ENCODE data around the gene ACOT12.

Gene ACOT12

GRCh38 chr5:81371354-81371876, 22.5 kb downstream of the ACOT12 start:
- no peaks in the 10 kb centered on the region for H3K36me3 Mint-ChIP-seq (ENCODE audit: low read depth)
- H3K9me3 Mint-ChIP-seq: no peaks in the 10 kb centered on the region
- TF ChIP-seq CTCF (IDR thresholded peaks at IDR 0.05): no peak
- H3K4me3 Mint-ChIP-seq: no peak overlapping the region
- peaks cover 2% of the 10 kb centered on the region for H3K27me3 Mint-ChIP-seq (ENCODE audit: low read depth, poor library complexity)
- peaks cover 5% of the 10 kb centered on the region for H3K4me1 Mint-ChIP-seq
- no peak for DNase-seq
- no peak overlapping the region for H3K27ac Mint-ChIP-seq

GRCh38 chr5:81370912-81371311, 23.0 kb downstream of the ACOT12 start:
- TF ChIP-seq CTCF (IDR thresholded peaks at IDR 0.05): no peak
- no peak overlapping the region for H3K27ac Mint-ChIP-seq
- peaks cover 5% of the 10 kb centered on the region for H3K4me1 Mint-ChIP-seq
- H3K9me3 Mint-ChIP-seq: no peaks in the 10 kb centered on the region
- no peak overlapping the region for H3K4me3 Mint-ChIP-seq
- peaks cover 2% of the 10 kb centered on the region for H3K27me3 Mint-ChIP-seq (ENCODE audit: low read depth, poor library complexity)
- DNase-seq: no peak
- H3K36me3 Mint-ChIP-seq (ENCODE audit: low read depth): no peaks in the 10 kb centered on the region

- Mint-ChIP-seq H3K36me3 (ENCODE audit: low read depth) (no peaks in the 10 kb centered on the region), H3K27ac (no peak overlapping the region), H3K9me3 (no peaks in the 10 kb centered on the region), H3K27me3 (ENCODE audit: low read depth, poor library complexity) (peaks cover 2% of the 10 kb centered on the region), H3K4me3 (no peak overlapping the region), H3K4me1 (peaks cover 5% of the 10 kb centered on the region)
- no peak for DNase-seq
- TF ChIP-seq CTCF (IDR thresholded peaks at IDR 0.05): no peak
Measured at GRCh38 chr5:81365541-81365940, 28.4 kb downstream of the ACOT12 start.

- no peak for TF ChIP-seq CTCF (IDR thresholded peaks at IDR 0.05)
Measured at GRCh38 chr5:81363093-81363871, 30.7 kb downstream of the ACOT12 start.

GRCh38 chr5:81361600-81361999, 32.3 kb downstream of the ACOT12 start:
- H3K36me3 Mint-ChIP-seq (ENCODE audit: low read depth): no peaks in the 10 kb centered on the region
- peaks cover 11% of the 10 kb centered on the region for H3K4me1 Mint-ChIP-seq
- DNase-seq: no peak
- no peak for TF ChIP-seq CTCF (IDR thresholded peaks at IDR 0.05)
- H3K9me3 Mint-ChIP-seq: no peaks in the 10 kb centered on the region
- no peaks in the 10 kb centered on the region for H3K27me3 Mint-ChIP-seq (ENCODE audit: low read depth, poor library complexity)
- H3K27ac Mint-ChIP-seq: no peak overlapping the region
- H3K4me3 Mint-ChIP-seq: no peak overlapping the region

More at GRCh38 chr5:81363093-81363871, 30.7 kb downstream of the ACOT12 start:
- Mint-ChIP-seq H3K27me3 (ENCODE audit: low read depth, poor library complexity) (no peaks in the 10 kb centered on the region), H3K27ac (no peak overlapping the region), H3K9me3 (no peaks in the 10 kb centered on the region), H3K36me3 (ENCODE audit: low read depth) (no peaks in the 10 kb centered on the region), H3K4me3 (no peak overlapping the region), H3K4me1 (peaks cover 11% of the 10 kb centered on the region)
- no peak for DNase-seq

- Mint-ChIP-seq H3K9me3 (no peaks in the 10 kb centered on the region), H3K27me3 (ENCODE audit: low read depth, poor library complexity) (no peaks in the 10 kb centered on the region), H3K4me3 (no peak overlapping the region), H3K27ac (no peak overlapping the region), H3K36me3 (ENCODE audit: low read depth) (no peaks in the 10 kb centered on the region), H3K4me1 (peaks cover 11% of the 10 kb centered on the region)
- no peak for DNase-seq
- TF ChIP-seq CTCF (IDR thresholded peaks at IDR 0.05): no peak
Measured at GRCh38 chr5:81360640-81361039, 33.3 kb downstream of the ACOT12 start.
